Measurements from ENCODE around the gene ACTR3. TPM values are rescaled to one million over a fixed set of nuclear protein-coding genes. Genes with fewer than 3 reads are reported as not detected.

Gene ACTR3
- total RNA-seq, 1 donor from 2014 or later, result 173 TPM

Other genes with a start within 250 kb of the ACTR3 start
- gene SLC35F5, start 133.4 kb upstream of the ACTR3 start, total RNA-seq, result 56.1 TPM

Measured in sciatic nerve (tissue), 1 donor.